D341Med (cell line): Measurements from ENCODE around the gene MYLK3.
"Not testable (repeated sequence)": the region's sequence is repeated elsewhere in the genome, so short reads cannot be mapped to it uniquely, and the experiment has no call there.

Experiments
- DNase-seq: peaks from one replicate; pipeline ENCODE4 v3.0.0; 2012; ENCODE audit warnings: low spot score

MYLK3 gene

DNA sequence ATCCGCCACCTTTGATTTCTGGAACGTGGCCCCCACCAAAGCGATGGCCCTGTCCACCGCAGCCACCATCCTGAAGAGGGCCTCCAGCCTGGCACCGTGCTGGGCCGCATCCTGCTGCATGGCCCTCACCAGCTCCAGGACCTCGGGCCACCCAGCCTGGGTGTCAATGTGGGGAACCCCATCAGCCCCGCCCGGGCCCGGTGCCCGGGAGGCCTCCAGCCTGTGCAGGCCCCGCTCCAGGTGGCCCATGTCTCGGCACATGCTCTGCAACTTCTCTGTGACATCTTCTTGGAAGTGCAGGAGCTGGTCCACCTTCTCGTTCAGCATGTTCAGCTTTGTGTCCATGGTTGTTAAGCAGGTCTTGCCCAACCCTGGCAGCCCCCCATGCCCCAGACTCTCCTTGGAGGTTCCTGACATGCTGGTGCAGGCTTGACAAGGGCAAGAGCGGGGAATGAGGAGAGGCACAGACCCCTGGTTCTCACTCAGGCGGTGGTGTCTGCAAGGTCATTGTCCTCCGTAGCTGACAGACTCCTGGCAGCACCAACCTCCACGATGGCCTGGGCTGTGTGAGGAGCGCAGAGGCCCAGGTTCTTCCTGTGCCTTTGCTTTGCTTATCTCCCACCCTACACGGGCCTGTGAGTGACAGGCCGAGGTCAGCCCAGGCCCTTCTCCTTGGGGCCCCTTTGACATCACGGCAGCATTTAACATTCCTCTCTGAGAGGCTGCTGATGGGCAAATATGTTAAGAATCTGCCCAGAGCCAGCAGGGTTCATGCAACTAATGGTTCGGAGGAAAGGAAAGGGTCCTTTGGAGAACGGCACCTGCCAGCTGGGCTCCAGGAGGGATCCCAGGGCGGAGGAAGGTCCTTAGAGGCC, at the start of gene MYLK3:
Gene MYLK3 (minus strand): TSS at position 568 of the 875 bp plus-strand sequence. CDS start 151 bp downstream, at position 417.
- no peak for DNase-seq

- no peak for DNase-seq
These were observed 49.4 kb upstream of the MYLK3 start for GRCh38 chr16:46797501-46797900.

DNA sequence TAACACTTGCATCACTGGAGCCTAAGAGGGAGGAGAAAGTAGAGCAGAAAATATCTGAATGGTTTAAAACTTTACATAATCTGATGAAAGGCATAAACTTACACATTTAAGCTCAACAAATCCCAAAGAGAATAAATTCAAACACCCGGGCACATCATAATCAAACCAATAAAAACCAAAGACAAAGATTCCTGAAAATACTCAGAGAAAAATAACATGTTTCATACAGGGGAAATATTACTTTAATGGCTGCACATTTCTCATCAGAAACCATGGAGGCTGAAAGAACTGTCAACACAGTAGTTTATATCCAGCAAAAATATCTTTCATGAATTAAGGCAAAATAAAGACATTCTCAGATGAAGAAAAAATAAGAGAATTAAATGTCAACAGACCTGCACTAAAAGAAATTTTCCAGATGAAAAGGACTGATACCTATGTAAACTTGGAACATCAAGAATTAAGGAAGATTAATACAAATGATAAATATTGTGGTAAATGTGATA, 48.7 kb upstream of the MYLK3 start:
- DNase-seq, result no peak

DNA sequence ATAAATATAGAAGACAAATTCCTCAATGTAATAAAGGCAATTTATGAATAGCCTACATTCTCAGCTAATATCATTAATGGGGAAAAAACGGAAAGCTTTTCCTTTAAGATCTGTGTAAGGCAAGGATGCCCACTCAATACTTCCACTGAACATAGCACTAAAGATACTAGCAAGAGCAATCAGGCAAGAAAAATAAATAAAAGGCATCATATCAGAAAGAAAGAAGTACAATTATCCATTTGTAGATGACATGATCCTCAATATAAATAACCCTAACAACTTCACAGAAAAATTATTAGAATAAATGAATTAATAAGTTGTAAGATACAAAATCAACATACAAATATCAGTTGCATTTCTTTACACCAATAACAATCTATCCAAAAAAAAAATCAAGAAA, 45.7 kb upstream of the MYLK3 start:
- no peak for DNase-seq

DNA sequence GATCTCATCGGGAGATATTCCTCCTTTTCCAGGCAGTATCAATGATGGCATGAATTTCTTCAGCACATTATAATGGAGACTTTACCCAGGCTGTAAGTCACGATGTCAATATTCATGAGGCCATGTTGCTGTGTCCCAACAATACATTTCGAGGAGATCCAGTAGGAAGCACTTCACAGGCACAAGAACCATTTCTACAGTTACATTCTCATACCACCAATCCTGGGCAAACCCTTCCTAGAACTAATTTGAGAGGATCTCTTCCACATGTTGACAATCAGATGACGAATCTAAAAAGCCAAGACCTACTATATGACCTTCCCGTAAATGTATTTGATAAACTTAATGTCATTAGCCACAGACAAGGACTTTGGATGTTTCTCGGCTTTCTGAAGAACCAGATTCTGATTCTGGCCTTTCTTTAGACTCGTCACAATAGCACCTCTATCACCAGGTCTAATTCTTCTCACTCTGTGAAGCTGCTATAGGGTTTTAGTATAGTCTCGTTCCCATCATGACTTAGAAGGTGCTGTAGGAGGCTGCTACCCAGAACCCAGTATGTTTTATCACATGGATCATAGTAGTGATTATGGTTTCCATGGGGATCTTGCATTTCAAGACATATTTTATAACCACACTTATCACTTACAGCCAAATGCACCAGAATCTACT, 42.6 kb upstream of the MYLK3 start:
- no peak for DNase-seq

DNA sequence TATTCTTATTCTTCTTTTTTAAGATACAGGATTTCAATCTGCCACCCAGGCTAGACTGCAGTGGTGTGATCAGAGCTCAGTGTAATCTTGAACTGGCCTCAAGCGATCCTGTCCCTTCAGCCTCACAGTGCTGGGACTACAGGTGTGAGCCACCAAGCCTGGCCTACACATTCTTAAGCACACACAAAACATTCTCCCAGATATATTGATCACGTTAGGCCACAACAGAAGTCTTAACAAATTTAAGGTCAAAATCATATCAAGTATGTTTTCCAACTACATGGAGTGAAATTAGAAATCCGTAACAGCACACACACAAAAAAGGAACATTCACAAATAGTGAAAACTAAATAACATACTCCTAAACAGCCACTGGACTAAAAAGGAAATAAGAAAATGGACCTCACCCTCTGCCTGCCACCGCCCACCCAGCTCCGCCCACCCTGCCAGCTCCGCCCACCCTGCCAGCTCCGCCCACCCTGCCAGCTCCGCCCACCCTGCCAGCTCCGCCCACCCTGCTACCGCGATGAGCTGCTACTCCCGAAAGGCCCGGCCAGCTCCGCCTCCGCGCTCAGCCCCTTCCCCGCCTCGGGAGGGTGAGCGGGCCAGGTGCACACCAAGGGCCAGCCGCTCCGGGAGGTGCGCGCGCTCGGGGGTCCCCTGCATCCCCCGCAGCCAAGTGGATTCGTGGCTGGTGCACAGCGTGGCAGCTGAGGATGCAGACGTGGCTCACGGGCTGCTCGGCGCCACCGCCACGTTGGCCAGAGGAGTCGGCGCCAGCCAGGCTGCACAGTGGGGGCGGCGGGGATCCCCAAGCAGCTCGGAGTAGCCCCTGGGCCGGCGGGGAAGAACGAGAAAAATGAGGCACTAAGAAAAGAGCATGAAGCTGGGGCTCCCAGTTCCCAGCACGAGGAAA, 41.6 kb upstream of the MYLK3 start:
- DNase-seq, result peak; percentile 36

- DNase-seq, result no peak
These were observed 40.8 kb upstream of the MYLK3 start for GRCh38 chr16:46788891-46789474.

DNA sequence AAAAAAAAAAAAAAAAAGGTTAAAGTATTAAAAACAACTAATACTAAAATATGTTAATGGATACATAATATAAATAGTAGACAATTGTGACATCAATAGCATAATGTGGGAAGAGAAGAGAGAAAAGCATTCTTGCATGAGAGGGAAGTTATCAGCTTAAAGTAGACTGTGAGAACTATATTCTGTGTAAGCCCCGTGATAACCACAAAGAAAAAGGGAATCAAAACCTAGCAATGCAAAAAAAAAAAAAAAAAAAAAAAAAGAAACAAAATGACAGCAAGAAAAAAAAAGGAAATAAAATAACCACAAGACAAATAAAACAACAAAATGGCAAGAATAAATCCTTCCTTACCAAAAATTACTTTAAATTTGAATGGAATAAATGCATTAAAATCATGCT, 39.8 kb upstream of the MYLK3 start:
- no peak for DNase-seq

GRCh38 chr16:46785076-46785845, 37.1 kb upstream of the MYLK3 start:
- no peak for DNase-seq

GRCh38 chr16:46784569-46784968, 36.4 kb upstream of the MYLK3 start:
- DNase-seq, result not testable (repeated sequence)

DNA sequence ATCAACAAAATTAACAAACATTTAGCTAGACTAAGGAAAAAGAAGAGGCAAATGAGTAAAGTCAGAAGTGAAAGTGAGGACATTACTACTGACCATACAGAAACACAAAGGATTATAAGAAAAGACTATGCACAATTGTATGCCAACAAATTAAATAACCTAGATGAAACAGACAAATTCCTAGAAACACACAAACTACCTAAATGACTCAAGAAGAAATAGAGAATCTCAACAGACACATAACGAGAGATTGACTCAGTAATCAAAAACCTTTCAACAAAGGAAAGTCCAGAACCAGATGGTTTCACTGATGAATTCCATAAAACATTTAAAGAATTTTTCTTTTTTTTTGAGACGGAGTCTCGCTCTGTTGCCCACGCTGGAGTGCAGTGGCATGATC, 35.7 kb upstream of the MYLK3 start:
- DNase-seq, result no peak

- no peak for DNase-seq
These were observed 34.2 kb upstream of the MYLK3 start for GRCh38 chr16:46782320-46782719.

DNA sequence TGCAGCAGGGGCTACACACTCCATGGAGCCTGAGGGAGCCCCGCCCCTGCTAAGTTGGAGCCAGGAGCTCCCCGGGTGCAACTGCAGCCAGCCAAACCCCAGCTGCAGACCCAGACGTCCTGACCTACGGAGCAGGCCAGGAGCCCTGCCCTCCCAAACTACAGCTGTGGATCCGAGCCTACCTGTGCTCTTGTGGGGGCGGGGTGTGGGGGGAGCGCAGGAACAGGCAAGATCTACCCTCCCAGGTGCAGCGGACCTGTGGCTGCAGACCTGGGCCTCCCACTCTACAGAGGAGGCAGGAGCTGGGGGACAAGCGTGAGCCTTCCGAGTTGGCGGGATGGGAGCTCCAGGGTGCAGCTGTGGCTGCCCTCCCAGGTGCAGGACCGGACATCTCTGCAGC, 29.7 kb upstream of the MYLK3 start:
- DNase-seq, result no peak

DNA sequence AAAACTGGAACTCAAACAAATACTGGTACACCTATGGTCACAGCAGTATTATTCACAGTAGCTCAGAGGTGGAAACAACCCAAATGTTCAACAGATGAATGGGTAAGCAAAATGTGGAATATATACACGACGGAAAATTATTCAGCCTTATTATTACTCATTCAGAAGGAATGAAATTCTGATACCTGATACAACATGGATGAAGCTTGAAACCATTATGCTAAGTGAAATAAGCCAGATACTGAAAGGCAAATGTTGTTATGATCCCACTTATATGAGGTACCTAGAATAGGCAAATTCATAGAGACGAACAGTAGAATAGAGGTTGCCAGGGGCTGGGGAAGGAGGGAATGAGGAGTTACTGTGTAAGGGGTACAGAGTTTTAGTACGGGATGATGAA, 27.1 kb upstream of the MYLK3 start:
- no peak for DNase-seq

DNA sequence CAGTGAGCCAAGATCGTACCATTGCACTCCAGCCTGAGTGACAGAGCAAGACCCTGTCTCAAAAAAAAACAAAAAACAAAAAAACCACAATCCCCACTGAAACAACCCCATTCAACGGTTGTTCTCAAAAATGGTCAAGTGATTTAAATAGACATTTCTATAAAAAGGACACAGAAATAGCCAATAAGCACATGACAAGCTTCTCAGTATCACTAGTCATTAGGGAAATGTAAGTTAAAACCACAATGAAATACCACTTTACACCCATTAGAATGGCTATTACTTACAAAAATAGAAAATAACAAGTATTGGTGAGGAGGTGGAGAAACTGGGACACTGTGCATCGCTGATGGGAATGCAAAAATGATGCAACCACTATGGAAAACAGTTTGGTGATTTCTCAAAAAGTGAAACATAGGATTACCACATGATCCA, 26.6 kb upstream of the MYLK3 start:
- DNase-seq, result no peak

DNA sequence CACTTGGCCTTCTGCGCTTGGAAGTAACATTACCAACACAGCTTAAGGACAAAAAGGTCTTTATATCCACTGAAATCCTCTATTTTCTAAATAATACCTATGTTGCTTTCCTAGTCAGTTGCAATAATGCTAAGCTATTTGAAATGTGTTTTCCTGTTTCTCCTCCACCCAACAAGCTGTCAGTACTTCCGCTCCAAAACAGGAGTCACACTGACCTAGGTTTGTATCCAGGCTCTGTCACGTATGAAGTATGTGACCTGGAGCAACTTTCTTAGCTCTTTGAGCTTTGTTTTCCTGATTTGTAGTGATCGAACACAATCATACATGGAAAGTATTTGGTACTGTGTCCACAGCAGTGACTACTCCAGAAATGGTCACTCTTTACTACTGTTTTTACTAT, 24.3 kb upstream of the MYLK3 start:
- DNase-seq, result no peak

GRCh38 chr16:46768809-46769208, 20.7 kb upstream of the MYLK3 start:
- DNase-seq, result no peak

DNA sequence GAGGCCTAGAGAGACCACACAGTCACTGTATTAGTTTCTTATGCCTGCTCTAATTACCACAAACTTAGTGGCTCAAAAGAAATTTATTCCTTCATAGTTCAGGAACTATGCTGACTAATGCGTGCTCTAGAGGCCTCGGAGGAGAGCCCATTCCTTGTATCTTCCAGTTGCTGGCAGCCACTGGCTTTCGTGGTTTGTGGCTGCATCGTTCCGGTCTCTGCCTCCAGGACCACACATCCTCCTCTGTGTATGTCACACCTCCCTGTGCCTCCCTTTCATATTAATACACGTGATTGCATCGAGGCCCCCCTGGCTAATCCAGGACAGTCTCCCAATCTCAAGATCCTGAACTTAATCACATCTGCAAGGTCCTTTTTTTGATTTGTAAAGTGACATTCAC, 16.9 kb upstream of the MYLK3 start:
- no peak for DNase-seq

- no peak for DNase-seq
These were observed 15.0 kb upstream of the MYLK3 start for GRCh38 chr16:46763147-46763546.

- DNase-seq, result no peak
These were observed 14.4 kb upstream of the MYLK3 start for GRCh38 chr16:46762583-46762982.

GRCh38 chr16:46759309-46759708, 11.2 kb upstream of the MYLK3 start:
- no peak for DNase-seq
